Gastrocnemius medialis (tissue), 4 donors: Measurements from ENCODE around the gene DDX19B. TPM values are rescaled to one million over a fixed set of nuclear protein-coding genes. Genes with fewer than 3 reads are reported as not detected.

Experiments
- ATAC-seq, 2 donors: fragments of 150-250 bp; one replicate each; pipeline ENCODE4 v1.9.1; 2016
- DNase-seq, 2 donors: peaks; one replicate each; pipeline ENCODE4 v3.0.0-alpha.2; 2019
- H3K27ac ChIP-seq, 4 donors: fragments of 200-600 bp; sonication (generic); 1 replicate in 1 of 4; 2 replicates in 3 of 4; pipeline ENCODE4 v1.5.1; 2016 to 2018; ENCODE audit warnings: mild to moderate bottlenecking in 2 of 4, moderate library complexity in 1 of 4
- H3K27me3 ChIP-seq, 3 donors: fragments of 200-600 bp; sonication (generic) in 2 of 3; 1 replicate in 1 of 3; 2 replicates in 2 of 3; pipeline versions ENCODE4 v1.5.1 to v1.6.0; 2016 to 2019; ENCODE audit warnings: mild to moderate bottlenecking in 1 of 3, moderate library complexity in 1 of 3
- H3K36me3 ChIP-seq, 2 donors: fragments of 200-600 bp; sonication (generic) in 1 of 2; one replicate each; pipeline ENCODE4 v1.5.1; 2017 to 2018
- H3K4me1 ChIP-seq, 2 donors: fragments of 200-600 bp; sonication (generic) in 1 of 2; one replicate each; pipeline ENCODE4 v1.5.1; 2016 to 2017; ENCODE audit warnings: mild to moderate bottlenecking in 2 of 2
- H3K4me3 ChIP-seq, 4 donors: fragments of 200-600 bp; sonication (generic) in 3 of 4; 1 replicate in 1 of 4; 2 replicates in 3 of 4; pipeline ENCODE4 v1.5.1; 2016 to 2019; ENCODE audit warnings: mild to moderate bottlenecking in 2 of 4
- H3K9me3 ChIP-seq, 3 donors: fragments of 200-600 bp; sonication (generic) in 2 of 3; 1 replicate in 1 of 3; 2 replicates in 2 of 3; pipeline ENCODE4 v1.5.1; 2016 to 2019
- CTCF ChIP-seq, 5 experiments: fragments of 450-650 bp in 3 of 5; fragments of 200-600 bp in 2 of 5; sonication (generic) in 2 of 5; IDR thresholded peaks in 4 of 5; conservative IDR thresholded peaks in 1 of 5; 1 replicate in 4 of 5; 2 replicates in 1 of 5; pipeline ENCODE4 v1.5.1; 2016 to 2019; ENCODE audit warnings: antibody characterized with exemption in 5 of 5, mild to moderate bottlenecking in 3 of 5, moderate library complexity in 3 of 5
- POLR2A ChIP-seq, 2 donors: fragments of 450-650 bp; IDR thresholded peaks; one replicate each; pipeline ENCODE4 v1.6.1; 2017; ENCODE audit warnings: antibody characterized with exemption in 2 of 2, mild to moderate bottlenecking in 2 of 2, moderate library complexity in 2 of 2
- in situ Hi-C, 4 donors: fragments of 200-750 bp; cut with MboI; loops; one replicate each; pipeline versions ENCODE4 v1.15.0 to v1.8.0; 2017; ENCODE audit warnings: low sequenced_read_pairs in 4 of 4
- intact Hi-C: fragments of 100-400 bp; cut with DNase I; formaldehyde crosslinking; loops from one replicate; pipeline ENCODE4 v1.15.1; 2023; ENCODE audit warnings: low total_unique reads
- total RNA-seq, 4 donors: library from RNA; depleted of rRNA; stranded (reverse); fragments of >200 nt; gene quantifications; one replicate each; pipeline versions ENCODE4 v1.1.0 to v1.2.3, GENCODE V29; 2016

DDX19B gene
- total RNA-seq, 4 donors from 2014 or later, result 26.6 to 38.3 (median 31.9) TPM

GRCh38 chr16:70372921-70373728 lies 74.1 kb downstream of the DDX19B start:
- Histone ChIP-seq H3K27me3 (no peaks in the 10 kb centered on the region), H3K27ac (peak overlapping the region in 2 of 4 donors; percentile 71 to 82), H3K9me3 (no peaks in the 10 kb centered on the region), H3K4me3 (no peak overlapping the region), H3K4me1 (peaks cover 7 to 17% of the 10 kb centered on the region in 2 donors), H3K36me3 (peaks cover 0 to 39% of the 10 kb centered on the region in 2 donors)
- no peak for ATAC-seq
- in situ Hi-C loops (loop anchor here in 3 of 4 donors (25.0 kb wide), 2 partner anchors 264 to 289 kb away; partner anchors contain the start of gene IL34 (in 1 of the 3)), intact Hi-C loops (loop anchor here (5.0 kb wide), 1 partner anchor 99 kb away; no protein-coding TSS in a partner anchor)
- DNase-seq, result no peak
- TF ChIP-seq POLR2A (IDR thresholded peaks at IDR 0.05) (no peak), CTCF (IDR thresholded peaks at IDR 0.05 in 4 of 5, conservative IDR thresholded peaks at IDR 0.05 in 1 of 5) (no peak)

DNA sequence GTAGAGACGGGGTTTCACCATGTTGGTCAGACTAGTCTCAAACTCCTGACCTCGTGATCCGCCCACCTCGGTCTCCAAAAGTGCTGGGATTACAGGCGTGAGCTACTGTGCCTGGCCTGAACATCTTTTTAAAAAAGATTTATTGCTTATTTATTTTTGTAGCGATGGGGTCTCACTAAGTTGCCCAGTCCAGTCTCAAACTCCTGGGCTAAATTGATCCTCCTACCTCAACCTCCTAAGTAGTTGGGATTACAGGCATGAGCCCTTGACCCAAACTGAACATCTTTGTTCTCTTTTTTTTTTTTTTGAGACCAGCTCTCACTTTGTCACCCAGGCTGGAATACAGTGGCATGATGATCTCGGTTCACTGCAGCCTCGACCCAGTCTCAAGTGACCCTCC lies 75.2 kb downstream of the DDX19B start:
- Histone ChIP-seq H3K36me3 (peaks cover 0 to 39% of the 10 kb centered on the region in 2 donors), H3K27me3 (no peaks in the 10 kb centered on the region), H3K4me1 (peaks cover 7 to 17% of the 10 kb centered on the region in 2 donors), H3K27ac (peak overlapping the region in 2 of 4 donors; percentile 70 to 82), H3K4me3 (no peak overlapping the region), H3K9me3 (no peaks in the 10 kb centered on the region)
- DNase-seq (no peak), ATAC-seq (no peak)
- TF ChIP-seq CTCF (IDR thresholded peaks at IDR 0.05 in 4 of 5, conservative IDR thresholded peaks at IDR 0.05 in 1 of 5) (no peak), POLR2A (IDR thresholded peaks at IDR 0.05) (no peak)
- intact Hi-C loops, result loop anchor here (5.0 kb wide), 1 partner anchor 98 kb away; no protein-coding TSS in a partner anchor
- in situ Hi-C loops, result loop anchor here in 3 of 4 donors (25.0 kb wide), 2 partner anchors 263 to 288 kb away; partner anchors contain the start of gene IL34 (in 1 of the 3)

DNA sequence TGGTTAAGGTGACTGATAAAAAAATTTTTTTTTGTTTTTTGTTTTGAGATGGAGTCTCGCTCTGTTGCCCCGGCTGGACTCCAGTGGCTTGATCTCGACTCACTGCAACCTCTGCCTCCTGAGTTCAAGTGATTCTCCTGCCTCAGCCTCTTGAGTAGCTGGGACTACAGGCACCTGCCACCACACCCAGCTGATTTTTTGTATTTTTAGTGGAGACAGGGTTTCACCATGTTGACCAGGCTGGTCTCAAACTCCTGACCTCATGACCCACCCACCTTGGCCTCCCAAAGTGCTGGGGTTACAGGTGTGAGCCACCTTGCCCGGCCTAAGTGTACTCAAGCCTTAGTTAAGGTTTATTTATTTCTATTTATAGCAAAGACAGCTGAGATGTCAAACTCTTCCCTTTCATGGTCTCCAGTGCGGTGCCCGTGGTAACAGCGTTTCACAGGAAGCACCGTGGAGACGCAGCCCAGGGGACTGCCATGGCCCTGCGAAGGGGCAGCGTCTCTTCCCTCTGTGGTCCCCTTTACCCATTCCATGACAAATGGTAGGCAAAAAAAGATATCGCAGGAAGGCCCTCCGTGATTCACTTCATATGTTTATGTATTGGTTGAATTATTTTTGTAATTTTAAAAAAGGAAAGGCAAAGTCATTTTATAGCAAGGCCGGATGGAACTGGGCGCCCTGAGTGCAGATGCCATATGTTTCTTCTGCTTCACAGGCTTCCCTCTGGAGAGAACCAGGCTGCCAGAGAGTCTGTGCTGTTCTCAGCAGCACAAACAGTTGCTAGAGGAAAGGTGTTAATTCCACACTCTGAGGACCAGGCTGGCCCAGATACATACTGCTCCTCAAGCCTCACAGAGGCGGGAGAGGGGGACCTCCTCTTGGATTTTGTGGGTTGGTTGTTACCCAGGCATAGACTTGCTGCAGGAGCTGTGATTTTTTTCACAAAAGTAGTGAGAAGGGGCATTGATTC lies 76.9 kb downstream of the DDX19B start:
- no peak for TF ChIP-seq POLR2A (IDR thresholded peaks at IDR 0.05)
- no peak for TF ChIP-seq CTCF (IDR thresholded peaks at IDR 0.05 in 4 of 5, conservative IDR thresholded peaks at IDR 0.05 in 1 of 5)
- Histone ChIP-seq H3K27ac (peak overlapping the region; percentile 19 to 82 (median 70)), H3K9me3 (no peaks in the 10 kb centered on the region), H3K4me1 (peaks cover 8 to 14% of the 10 kb centered on the region in 2 donors), H3K27me3 (no peaks in the 10 kb centered on the region), H3K36me3 (peaks cover 0 to 33% of the 10 kb centered on the region in 2 donors), H3K4me3 (no peak overlapping the region)
- intact Hi-C loops (no loop called here), in situ Hi-C loops (no loop called here)
- peak in 1 of 2 donors; percentile 50 for ATAC-seq
- peak in 1 of 2 donors; percentile 45 for DNase-seq

- TF ChIP-seq CTCF (IDR thresholded peaks at IDR 0.05 in 4 of 5, conservative IDR thresholded peaks at IDR 0.05 in 1 of 5), result no peak
- TF ChIP-seq POLR2A (IDR thresholded peaks at IDR 0.05), result no peak
- H3K36me3 ChIP-seq, result peaks cover 0 to 21% of the 10 kb centered on the region in 2 donors
- no peak overlapping the region for H3K4me3 ChIP-seq
- in situ Hi-C loops (no loop called here), intact Hi-C loops (no loop called here)
- H3K9me3 ChIP-seq, result no peaks in the 10 kb centered on the region
- DNase-seq (no peak), ATAC-seq (no peak)
- H3K27me3 ChIP-seq, result no peaks in the 10 kb centered on the region
- H3K4me1 ChIP-seq, result peaks cover 8 to 13% of the 10 kb centered on the region in 2 donors
- H3K27ac ChIP-seq, result peak overlapping the region in 2 of 4 donors; percentile 21 to 39
These were observed 78.8 kb downstream of the DDX19B start for GRCh38 chr16:70377782-70378181.
